HG02938 (cell line): Measurements from ENCODE around the gene CBR4.
"Not testable (repeated sequence)": the region's sequence is repeated elsewhere in the genome, so short reads cannot be mapped to it uniquely, and the experiment has no call there.

Experiments used
- ATAC-seq: cut with Tn5 transposase; IDR thresholded peaks from one replicate; pipeline ENCODE4 v1.9.1; 2021; ENCODE audit warnings: mild to moderate bottlenecking, moderate library complexity; ENCODE audit not compliant: unreplicated experiment

CBR4 gene

GRCh38 chr4:168995537-168996295 lies 14.3 kb downstream of the CBR4 start:
- ATAC-seq, result no peak

- no peak for ATAC-seq
Observed at GRCh38 chr4:168994958-168995357, 15.1 kb downstream of the CBR4 start.

GRCh38 chr4:168993714-168994510 lies 16.1 kb downstream of the CBR4 start:
- ATAC-seq, result no peak

GRCh38 chr4:168992952-168993482 lies 17.0 kb downstream of the CBR4 start:
- not testable (repeated sequence) for ATAC-seq

GRCh38 chr4:168981942-168982341 lies 28.1 kb downstream of the CBR4 start:
- no peak for ATAC-seq

- ATAC-seq, result no peak
Observed at GRCh38 chr4:168981460-168981859, 28.6 kb downstream of the CBR4 start.

- no peak for ATAC-seq
Observed at GRCh38 chr4:168979338-168979737, 30.7 kb downstream of the CBR4 start.

GRCh38 chr4:168978001-168978700 lies 31.9 kb downstream of the CBR4 start:
- no peak for ATAC-seq

- no peak for ATAC-seq
Observed at GRCh38 chr4:168972596-168972995, 37.5 kb downstream of the CBR4 start.

GRCh38 chr4:168960716-168961115 lies 49.3 kb downstream of the CBR4 start:
- ATAC-seq, result no peak

GRCh38 chr4:168955674-168956073 lies 54.4 kb downstream of the CBR4 start:
- ATAC-seq, result no peak

GRCh38 chr4:168952821-168953246 lies 57.2 kb downstream of the CBR4 start:
- ATAC-seq, result not testable (repeated sequence)

GRCh38 chr4:168945291-168945690 lies 64.8 kb downstream of the CBR4 start:
- no peak for ATAC-seq

GRCh38 chr4:168942985-168943384 lies 67.1 kb downstream of the CBR4 start:
- no peak for ATAC-seq
